B cell (primary cell): Measurements from ENCODE around the gene UCK1. TPM values are rescaled to one million over a fixed set of nuclear protein-coding genes. Genes with fewer than 3 reads are reported as not detected.
A peak's percentile ranks its signal among the peaks of the same experiment; 100 is the strongest.

Experiments
- ATAC-seq: fragments of 200-7000 bp; cut with Tn5 transposase; one replicate; pipeline ENCODE4 v1.10.0; 2021; ENCODE audit warnings: low read depth, mild to moderate bottlenecking, moderate number of reproducible peaks, moderate library complexity
- CTCF ChIA-PET: fragments of 350-600 bp; sonication (Branson Sonifier 250); formaldehyde crosslinking; loops from one replicate; lab custom pipeline; 2021; ENCODE audit warnings: antibody characterized with exemption, inconsistent platforms; lab: Charles Lee
- POLR2A ChIA-PET: fragments of 350-600 bp; sonication (Branson Sonifier 250); formaldehyde crosslinking; loops from one replicate; lab custom pipeline; 2021; ENCODE audit warnings: antibody characterized with exemption; lab: Charles Lee
- DNase-seq: peaks from one replicate; pipeline ENCODE4 v3.0.0; 2013
- H2AFZ ChIP-seq: 2 replicates; pipeline ENCODE4 v1.6.1; 2012; ENCODE audit warnings: mild to moderate bottlenecking, low read depth, low read length; ENCODE audit not compliant: insufficient read depth, poor library complexity, severe bottlenecking
- H3K27ac ChIP-seq, 2 donors: 1 replicate in 1 of 2; 2 replicates in 1 of 2; pipeline ENCODE4 v1.5.1; 2012 to 2013; ENCODE audit warnings: low read length in 2 of 2, mild to moderate bottlenecking in 2 of 2, moderate library complexity in 1 of 2
- H3K27me3 ChIP-seq, 4 experiments: fragments of 200-600 bp in 1 of 4; sonication (generic) in 1 of 4; replicated peaks in 1 of 4; 1 replicate in 2 of 4; 2 replicates in 2 of 4; pipeline versions ENCODE4 v1.6.1 to v1.7.0; 2013 to 2016; ENCODE audit warnings: low read length in 3 of 4, mild to moderate bottlenecking in 2 of 4, mixed read lengths in 1 of 4, moderate library complexity in 1 of 4; ENCODE audit not compliant: insufficient read depth in 4 of 4, control insufficient read depth in 3 of 4; ENCODE audit errors: control extremely low read depth in 1 of 4
- H3K36me3 ChIP-seq, 2 experiments: replicated peaks in 1 of 2; 1 replicate in 1 of 2; 2 replicates in 1 of 2; pipeline versions ENCODE4 v1.6.1 to v1.7.1; 2013; ENCODE audit warnings: low read length in 1 of 2; ENCODE audit not compliant: insufficient read depth in 2 of 2, control insufficient read depth in 1 of 2; ENCODE audit errors: control extremely low read depth in 1 of 2, extremely low read depth in 1 of 2
- H3K4me1 ChIP-seq, 2 donors: fragments of 200-600 bp in 1 of 2; sonication (generic) in 1 of 2; 1 replicate in 1 of 2; 2 replicates in 1 of 2; pipeline versions ENCODE4 v1.5.1 to v1.6.1; 2013 to 2017; ENCODE audit warnings: low read length in 2 of 2; ENCODE audit not compliant: control insufficient read depth in 2 of 2, insufficient read depth in 2 of 2
- H3K4me2 ChIP-seq: replicated peaks from 2 replicates; pipeline ENCODE3; 2012; ENCODE audit warnings: mild to moderate bottlenecking, low read depth, low read length; ENCODE audit not compliant: poor library complexity, severe bottlenecking
- H3K4me3 ChIP-seq, 5 experiments: fragments of 200-600 bp in 1 of 5; sonication (generic) in 1 of 5; 1 replicate in 3 of 5; 2 replicates in 2 of 5; pipeline versions ENCODE4 v1.5.1 to v1.7.0; 2011 to 2016; ENCODE audit warnings: low read length in 4 of 5, mild to moderate bottlenecking in 4 of 5, low read depth in 2 of 5, control low read depth in 1 of 5, moderate library complexity in 1 of 5; ENCODE audit not compliant: insufficient read depth in 1 of 5; ENCODE audit errors: control extremely low read depth in 1 of 5, extremely low read depth in 1 of 5
- H3K79me2 ChIP-seq: fragments of 200-600 bp; sonication (generic); one replicate; pipeline ENCODE4 v1.6.0; 2016; ENCODE audit warnings: low read length; ENCODE audit not compliant: control insufficient read depth, insufficient read depth
- H3K9ac ChIP-seq: fragments of 200-600 bp; sonication (generic); 2 replicates; pipeline ENCODE4 v1.6.1; 2017; ENCODE audit warnings: mild to moderate bottlenecking, low read length, moderate library complexity
- H3K9me3 ChIP-seq, 3 donors: one replicate each; pipeline versions ENCODE4 v1.6.1 to v1.7.1; 2013; ENCODE audit warnings: low read length in 2 of 3; ENCODE audit not compliant: control insufficient read depth in 2 of 3, insufficient read depth in 1 of 3; ENCODE audit errors: control extremely low read depth in 1 of 3
- H4K20me1 ChIP-seq: 2 replicates; pipeline ENCODE4 v1.6.0; 2012; ENCODE audit warnings: mild to moderate bottlenecking, low read length; ENCODE audit not compliant: insufficient read depth, control insufficient read depth, poor library complexity, severe bottlenecking
- H3K27ac Mint-ChIP-seq: one replicate; pipeline ENCODE4 v1.8.0; 2021; ENCODE audit warnings: mixed read lengths
- H3K27me3 Mint-ChIP-seq: one replicate; pipeline ENCODE4 v1.8.0; 2021; ENCODE audit warnings: mixed read lengths
- H3K4me1 Mint-ChIP-seq: one replicate; pipeline ENCODE4 v1.8.0; 2021; ENCODE audit warnings: mixed read lengths
- H3K4me3 Mint-ChIP-seq: one replicate; pipeline ENCODE4 v1.8.0; 2021; ENCODE audit warnings: mixed read lengths
- H3K9me3 Mint-ChIP-seq: one replicate; pipeline ENCODE4 v1.8.0; 2022; ENCODE audit warnings: mixed read lengths; ENCODE audit not compliant: insufficient read depth
- EZH2 ChIP-seq: IDR thresholded peaks from 2 replicates; pipeline ENCODE4 v1.6.1; 2012; ENCODE audit warnings: borderline replicate concordance, low read depth, mild to moderate bottlenecking, moderate library complexity, low read length; ENCODE audit not compliant: insufficient read depth, poor library complexity, severe bottlenecking
- WGBS: methylation state at CpG from one replicate; pipeline ENCODE4 v1.1.5; 2013; ENCODE audit warnings: missing lambda C conversion rate; ENCODE audit not compliant: insufficient coverage; 5-methylcytosine and 5-hydroxymethylcytosine counted together
- intact Hi-C: fragments of 100-400 bp; cut with micrococcal nuclease; formaldehyde crosslinking; loops from one replicate; pipeline ENCODE4 v1.10.0; 2022
- polyA plus RNA-seq: library from polyadenylated mRNA; depleted of rRNA; stranded (reverse); fragments of >200 nt; gene quantifications from 2 replicates; pipeline ENCODE4 v1.2.3, GENCODE V29; 2012
- total RNA-seq, 2 donors: library from RNA; stranded (reverse); fragments of 120-200 nt in 1 of 2; gene quantifications; 1 replicate in 1 of 2; 2 replicates in 1 of 2; pipeline versions ENCODE4 v1.2.3 to v1.2.4, GENCODE V29; 2013 to 2022
- TF ChIP-seq, protein P1 (sequence below): fragments of 200-600 bp; IDR thresholded peaks from one replicate; pipeline ENCODE4 v1.8.0; 2022; ENCODE audit warnings: antibody characterized with exemption, mild to moderate bottlenecking

UCK1 gene
- total and polyA plus RNA-seq, 2 donors (not counting 1 experiment from before 2014, with no cell fraction given) = 25.3 to 39.3 TPM

- H2AFZ ChIP-seq = no peak overlapping the region
- DNase-seq (no peak), ATAC-seq (no peak)
- intact Hi-C loops = no loop called here
- H3K9ac ChIP-seq = no peak overlapping the region
- H3K9me3 ChIP-seq = no peaks in the 10 kb centered on the region
- Mint-ChIP-seq H3K4me1 (peaks cover 1% of the 10 kb centered on the region), H3K9me3 (no peaks in the 10 kb centered on the region), H3K4me3 (no peak overlapping the region), H3K27ac (no peak overlapping the region), H3K27me3 (no peaks in the 10 kb centered on the region)
- peaks cover 36% of the 10 kb centered on the region for H3K79me2 ChIP-seq
- TF ChIP-seq, protein P1, sequence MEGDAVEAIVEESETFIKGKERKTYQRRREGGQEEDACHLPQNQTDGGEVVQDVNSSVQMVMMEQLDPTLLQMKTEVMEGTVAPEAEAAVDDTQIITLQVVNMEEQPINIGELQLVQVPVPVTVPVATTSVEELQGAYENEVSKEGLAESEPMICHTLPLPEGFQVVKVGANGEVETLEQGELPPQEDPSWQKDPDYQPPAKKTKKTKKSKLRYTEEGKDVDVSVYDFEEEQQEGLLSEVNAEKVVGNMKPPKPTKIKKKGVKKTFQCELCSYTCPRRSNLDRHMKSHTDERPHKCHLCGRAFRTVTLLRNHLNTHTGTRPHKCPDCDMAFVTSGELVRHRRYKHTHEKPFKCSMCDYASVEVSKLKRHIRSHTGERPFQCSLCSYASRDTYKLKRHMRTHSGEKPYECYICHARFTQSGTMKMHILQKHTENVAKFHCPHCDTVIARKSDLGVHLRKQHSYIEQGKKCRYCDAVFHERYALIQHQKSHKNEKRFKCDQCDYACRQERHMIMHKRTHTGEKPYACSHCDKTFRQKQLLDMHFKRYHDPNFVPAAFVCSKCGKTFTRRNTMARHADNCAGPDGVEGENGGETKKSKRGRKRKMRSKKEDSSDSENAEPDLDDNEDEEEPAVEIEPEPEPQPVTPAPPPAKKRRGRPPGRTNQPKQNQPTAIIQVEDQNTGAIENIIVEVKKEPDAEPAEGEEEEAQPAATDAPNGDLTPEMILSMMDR = no peak
- no peak for TF ChIP-seq EZH2
- WGBS = 97% methylated on average over 18 of the region's 18 CpGs
- CTCF ChIA-PET = interaction anchor here (0.6 to 5.0 kb wide), 5 partner anchors 10 to 127 kb away, joined by 3 to 29 read pairs (median 3); no protein-coding TSS in a partner anchor
- H3K36me3 ChIP-seq = peaks cover 0 to 90% of the 10 kb centered on the region in 2 experiments
- H3K27ac ChIP-seq = no peak overlapping the region
- H4K20me1 ChIP-seq = peaks cover 78% of the 10 kb centered on the region
- H3K4me1 ChIP-seq = no peaks in the 10 kb centered on the region
- H3K27me3 ChIP-seq = no peaks in the 10 kb centered on the region
- H3K4me2 ChIP-seq = no peak overlapping the region
- H3K4me3 ChIP-seq = no peak overlapping the region
- POLR2A ChIA-PET = no interaction called here
Observed at GRCh38 chr9:131476777-131477345, 54.2 kb downstream of the UCK1 start.

- CTCF ChIA-PET = interaction anchor here (0.9 to 5.0 kb wide), 3 partner anchors 9 to 126 kb away, joined by 3 to 29 read pairs (median 3); no protein-coding TSS in a partner anchor
- Mint-ChIP-seq H3K27me3 (no peaks in the 10 kb centered on the region), H3K27ac (no peak overlapping the region), H3K4me3 (no peak overlapping the region), H3K4me1 (peaks cover 1% of the 10 kb centered on the region), H3K9me3 (no peaks in the 10 kb centered on the region)
- DNase-seq (no peak), ATAC-seq (no peak)
- H3K79me2 ChIP-seq = peaks cover 42% of the 10 kb centered on the region
- H3K4me3 ChIP-seq = no peak overlapping the region
- intact Hi-C loops = no loop called here
- H3K9me3 ChIP-seq = no peaks in the 10 kb centered on the region
- H4K20me1 ChIP-seq = peaks cover 76% of the 10 kb centered on the region
- H3K27ac ChIP-seq = no peak overlapping the region
- WGBS = 98% methylated on average over 36 of the region's 40 CpGs
- no peak overlapping the region for H3K9ac ChIP-seq
- no peaks in the 10 kb centered on the region for H3K27me3 ChIP-seq
- H2AFZ ChIP-seq = no peak overlapping the region
- no peak overlapping the region for H3K4me2 ChIP-seq
- TF ChIP-seq, protein P1 = peak; percentile 23
- TF ChIP-seq EZH2 = no peak
- H3K4me1 ChIP-seq = no peaks in the 10 kb centered on the region
- peaks cover 4 to 93% of the 10 kb centered on the region in 2 experiments for H3K36me3 ChIP-seq
- POLR2A ChIA-PET = no interaction called here
Observed at GRCh38 chr9:131475956-131476776, 54.9 kb downstream of the UCK1 start.
